ENCODE data around the gene MAPK12.
A peak's percentile ranks its signal among the peaks of the same experiment; 100 is the strongest.

MAPK12 gene

DNA sequence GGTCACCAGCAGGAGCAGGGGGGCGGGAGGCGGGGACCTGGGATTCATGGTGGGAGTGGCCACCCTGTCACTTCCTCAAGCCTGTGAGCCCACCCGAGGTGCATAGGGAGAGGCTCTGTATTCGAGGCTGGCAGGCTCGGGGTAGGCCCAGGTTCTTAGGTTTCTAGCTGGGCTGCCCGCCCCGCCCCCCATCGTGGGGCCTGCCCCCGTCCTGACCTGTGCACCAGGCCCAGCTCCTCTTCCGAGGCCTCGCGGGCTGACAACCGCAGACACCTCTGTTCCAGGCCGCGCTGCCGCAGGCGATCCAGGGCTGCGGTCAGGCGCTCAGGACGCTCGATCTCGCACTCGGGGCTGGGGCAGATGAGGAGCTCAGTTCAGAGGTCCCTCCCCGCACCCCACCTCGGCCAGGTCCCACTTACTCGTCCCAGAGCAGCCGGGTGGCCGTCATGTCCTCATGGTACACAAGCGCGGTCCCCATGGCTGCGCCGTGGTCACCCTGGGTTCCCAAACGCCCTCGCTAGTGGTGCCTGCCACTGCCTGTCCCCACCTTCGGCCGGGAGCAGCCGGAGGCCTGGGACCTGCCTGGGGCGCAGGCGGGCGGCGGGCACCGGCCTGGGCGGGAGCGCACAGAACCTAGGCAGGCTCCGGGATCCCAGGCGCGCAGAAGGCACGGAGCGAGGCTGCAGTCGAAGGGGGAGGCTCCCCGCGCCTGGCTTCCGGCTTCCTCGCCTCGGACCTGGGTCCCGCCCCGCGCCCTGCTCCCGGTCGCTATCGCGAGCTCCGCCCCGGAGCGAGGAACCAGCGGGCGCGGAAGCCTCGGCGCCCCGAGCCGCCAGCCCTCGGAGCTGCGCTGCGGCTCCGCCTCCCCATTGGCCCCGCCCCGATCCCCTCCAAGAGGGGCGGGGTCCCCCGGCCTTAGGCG lies 10.7 kb downstream of the MAPK12 start, which contains the start of gene HDAC10:
Gene HDAC10 (minus strand): TSS at position 711 of the 922 bp plus-strand sequence. CDS start 233 bp downstream, at position 478.
- DNase-seq: peak; percentile 73 to 80

- no peak for DNase-seq
Observed at GRCh38 chr22:50250249-50250554, 11.3 kb downstream of the MAPK12 start.

- no peak for DNase-seq
Observed at GRCh38 chr22:50249341-50250248, 11.9 kb downstream of the MAPK12 start.

GRCh38 chr22:50248196-50249081 lies 13.0 kb downstream of the MAPK12 start:
- no peak for DNase-seq

- peak in 1 of 2 experiments; percentile 16 for DNase-seq
Observed at GRCh38 chr22:50247748-50248147, 13.7 kb downstream of the MAPK12 start.

DNA sequence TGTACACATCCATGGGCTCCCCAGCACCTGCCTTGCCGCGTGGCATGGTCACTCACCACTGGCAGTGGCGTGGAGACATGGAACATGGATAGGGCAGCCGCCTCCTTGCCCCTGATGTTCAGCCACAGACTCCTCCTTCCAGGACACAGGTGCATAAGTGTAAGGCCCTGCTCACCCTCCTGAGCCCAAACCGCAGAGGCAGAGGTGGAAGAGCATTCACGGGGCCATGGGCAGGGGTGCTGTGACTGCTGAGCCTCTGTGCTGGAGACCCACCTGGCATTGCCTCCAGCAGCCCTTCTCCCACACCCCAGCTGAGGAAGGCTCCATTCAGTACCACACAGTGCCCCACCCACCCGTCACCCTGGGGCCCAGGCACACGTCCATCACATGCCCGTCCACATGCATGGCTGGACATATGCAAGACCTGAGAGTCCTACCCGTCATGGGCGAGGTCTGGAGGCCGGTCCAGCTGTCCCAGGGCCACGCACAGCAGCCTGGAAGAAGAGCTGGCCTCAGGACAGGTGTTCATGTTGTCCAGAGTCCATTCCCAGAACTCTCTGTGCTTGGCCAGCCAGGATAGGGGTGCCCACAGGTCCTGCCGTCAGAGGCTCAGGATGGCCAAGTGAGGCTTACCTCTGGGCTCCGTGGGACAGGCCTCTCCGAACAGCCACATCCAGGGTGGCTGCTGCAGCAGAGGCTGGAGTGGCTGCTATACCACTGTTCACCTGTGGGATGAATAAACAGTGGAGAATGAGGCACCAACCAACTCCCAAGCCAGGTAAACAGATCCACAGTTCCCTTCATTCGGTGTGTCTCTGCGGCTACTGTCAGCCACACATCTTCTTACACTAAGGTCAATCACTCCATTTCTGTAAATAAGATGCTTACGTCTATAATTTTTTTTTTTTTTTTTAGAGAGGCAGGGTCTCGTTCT lies 15.0 kb downstream of the MAPK12 start:
- no peak for DNase-seq

- DNase-seq: no peak
Observed at GRCh38 chr22:50245214-50246072, 16.0 kb downstream of the MAPK12 start.

DNA sequence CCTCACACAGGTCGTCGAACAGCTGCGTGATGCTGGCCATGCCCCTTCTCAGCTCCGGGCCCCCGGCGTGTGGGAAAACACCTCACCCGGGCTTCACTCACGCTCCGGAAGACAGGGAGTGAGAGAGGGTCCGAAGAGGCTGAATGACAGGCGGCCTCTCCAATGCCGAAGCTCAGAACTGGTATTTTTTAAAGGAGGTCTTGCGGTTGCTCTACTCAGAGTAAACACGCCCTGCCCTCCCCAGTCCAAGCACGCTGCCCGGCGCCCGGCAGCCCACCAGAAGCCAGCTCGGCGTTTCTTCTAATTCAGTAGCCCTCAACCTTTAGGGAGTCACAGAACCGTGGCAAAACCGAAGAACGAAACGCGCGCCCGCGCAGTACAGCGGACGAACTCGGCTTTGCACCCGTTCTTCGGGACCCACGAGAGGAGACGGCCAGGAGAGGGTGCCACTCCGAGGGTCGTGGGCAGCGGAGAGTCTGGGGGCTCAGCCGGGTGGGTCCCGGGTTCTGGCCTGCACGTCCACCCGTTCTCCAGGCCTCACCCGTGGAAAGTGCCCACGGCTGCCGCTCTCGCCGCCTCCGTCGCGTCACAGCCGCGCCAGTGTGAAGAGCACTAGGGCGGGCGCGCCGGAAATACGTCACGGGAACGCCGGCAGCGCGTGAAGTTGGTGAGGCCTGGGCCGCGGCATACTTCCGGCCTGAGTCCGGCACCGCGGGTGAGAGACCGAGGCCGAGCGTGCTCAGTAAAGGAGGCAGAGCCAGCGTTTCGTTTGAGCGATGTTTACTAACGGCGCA lies 16.9 kb downstream of the MAPK12 start, which contains the start of gene TUBGCP6:
Gene TUBGCP6 (minus strand): TSS at position 604 of the 794 bp plus-strand sequence. CDS start 564 bp downstream, at position 40.
- peak; percentile 92 to 95 for DNase-seq

DNA sequence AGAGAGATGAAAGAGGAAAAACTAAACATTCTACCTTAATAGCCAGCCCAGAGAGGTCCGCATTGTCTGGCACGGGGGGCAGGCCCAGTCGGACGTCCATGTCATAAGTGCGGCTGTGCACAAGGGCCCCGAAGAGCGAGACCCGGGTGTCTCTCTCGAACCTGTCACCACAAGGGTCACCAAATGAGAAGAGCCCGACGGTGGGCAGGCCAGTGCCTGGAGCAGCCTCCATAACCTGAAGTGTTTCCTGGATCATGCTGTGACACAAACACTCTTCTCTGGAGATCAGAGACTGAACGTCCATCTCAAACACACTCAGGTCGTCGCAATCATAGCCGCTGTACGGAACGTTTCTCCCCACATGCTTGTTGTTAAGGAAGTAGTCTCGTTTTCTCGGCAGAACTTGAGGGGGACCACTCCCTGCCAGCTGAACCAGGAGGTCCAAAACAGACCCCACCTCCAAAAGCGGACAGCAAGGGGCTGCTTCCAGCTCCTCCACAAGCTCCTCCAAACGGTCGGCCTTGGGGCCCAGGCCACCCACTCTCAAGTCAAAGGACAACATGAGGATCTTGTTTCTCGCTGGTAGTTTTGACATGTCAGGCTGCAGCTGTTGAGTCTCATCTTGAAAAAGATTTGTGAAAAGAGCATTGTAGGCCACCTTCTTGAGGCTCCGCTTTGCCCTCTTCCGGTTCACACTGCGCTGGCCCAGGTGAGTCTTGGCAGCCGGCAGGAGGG lies 17.6 kb downstream of the MAPK12 start:
- DNase-seq: no peak

- DNase-seq: no peak
Observed at GRCh38 chr22:50242406-50242949, 19.0 kb downstream of the MAPK12 start.

DNA sequence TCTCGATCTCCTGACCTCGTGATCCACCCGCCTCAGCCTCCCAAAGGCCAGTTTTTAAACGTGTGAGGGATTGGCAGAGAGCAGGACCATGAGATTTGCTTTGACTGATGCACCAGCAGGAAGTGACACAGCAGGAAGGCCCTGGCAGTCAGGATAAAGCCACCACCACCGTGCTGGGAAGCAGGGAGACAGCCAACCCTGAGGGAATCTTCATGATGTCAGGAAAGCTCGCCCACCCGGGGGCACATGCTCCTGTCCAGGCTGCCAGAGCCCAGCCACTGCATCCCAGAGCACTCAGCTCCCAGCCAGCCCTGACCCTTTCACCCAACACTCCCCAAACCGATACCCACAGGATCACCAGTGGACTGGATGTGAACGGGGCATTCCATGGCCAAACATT lies 22.7 kb downstream of the MAPK12 start:
- DNase-seq: no peak

GRCh38 chr22:50236731-50237409 lies 24.6 kb downstream of the MAPK12 start:
- DNase-seq: no peak

- no peak for DNase-seq
Observed at GRCh38 chr22:50233223-50233622, 28.3 kb downstream of the MAPK12 start.

DNA sequence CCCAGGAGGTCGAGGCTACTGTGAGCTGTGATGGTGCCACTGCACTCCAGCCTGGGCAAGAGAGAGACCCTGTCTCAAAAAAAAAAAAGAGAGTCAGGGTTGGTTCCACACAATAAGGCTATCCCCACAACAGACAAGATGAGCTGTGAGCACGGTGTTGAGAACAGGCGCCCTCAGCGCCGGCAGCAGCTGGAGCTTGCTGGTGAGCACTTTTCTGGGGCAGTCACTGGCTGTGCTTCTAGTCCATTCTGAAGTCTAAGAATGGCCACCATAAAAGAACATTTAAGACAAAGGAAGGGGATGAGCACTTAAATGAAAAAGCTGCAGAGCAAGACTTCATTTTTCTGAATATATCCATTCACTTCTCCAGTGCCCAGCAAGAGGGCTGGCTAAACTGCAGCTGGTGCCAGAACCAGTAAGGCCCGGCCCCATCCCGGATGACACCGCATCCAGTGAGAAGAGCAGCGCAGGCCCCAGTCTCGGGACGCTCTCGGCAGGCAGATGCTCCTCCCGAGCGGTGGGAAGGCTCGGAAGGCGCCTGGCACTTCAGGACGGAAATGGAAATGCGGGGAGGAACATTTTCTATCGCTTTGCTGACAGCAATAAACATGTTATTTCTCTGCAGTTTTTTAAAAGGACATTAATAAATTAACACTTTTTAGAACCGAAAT lies 28.9 kb downstream of the MAPK12 start:
- no peak for DNase-seq

DNA sequence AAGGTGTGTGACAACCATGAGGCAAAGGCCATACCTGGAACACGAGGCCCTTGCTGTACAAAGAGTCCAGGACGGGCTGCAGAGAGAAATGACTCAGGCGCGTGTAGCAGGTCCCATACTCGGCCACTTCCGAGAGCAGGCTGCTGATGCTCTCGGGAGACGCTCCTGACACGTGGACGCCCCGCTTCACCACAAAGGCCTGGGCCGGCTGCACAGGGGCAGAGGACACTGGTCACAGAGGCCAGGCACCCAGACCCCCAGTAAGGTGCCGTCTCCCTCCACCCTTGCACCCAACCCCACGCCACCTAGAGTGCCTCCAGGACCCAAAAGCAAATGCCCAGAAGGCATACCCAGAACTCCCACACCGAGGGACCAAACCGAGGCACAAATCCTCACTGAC lies 32.1 kb downstream of the MAPK12 start:
- no peak for DNase-seq

DNA sequence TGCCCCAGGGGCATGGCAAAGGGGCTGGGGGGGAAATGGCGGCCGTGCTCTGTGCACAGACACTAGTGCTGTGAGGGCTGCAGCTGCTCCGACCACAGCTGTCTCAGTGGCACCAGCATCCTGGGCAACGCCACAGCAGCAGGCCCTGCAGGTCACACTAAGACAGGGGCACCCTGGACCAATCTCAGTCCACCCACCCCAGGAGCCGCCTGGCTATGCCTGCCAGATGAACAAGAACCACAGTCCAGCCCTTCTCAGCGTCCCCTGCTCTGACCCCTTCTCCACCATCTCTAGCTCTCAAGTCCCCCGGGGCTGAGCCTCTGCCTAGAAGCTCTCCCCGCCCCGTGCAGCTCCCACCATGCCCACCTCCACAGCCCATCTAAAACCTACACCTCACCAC lies 33.1 kb downstream of the MAPK12 start:
- DNase-seq: no peak

- DNase-seq: no peak
Observed at GRCh38 chr22:50227579-50228215, 33.8 kb downstream of the MAPK12 start.
